Effector CD4-positive, alpha-beta T cell (primary cell): ENCODE data around the gene TPP1.

Source experiments
- DNase-seq: peaks from one replicate; pipeline ENCODE4 v3.0.0-alpha.2; 2020

TPP1 gene

GRCh38 chr11:6586434-6587359, 32.5 kb downstream of the TPP1 start:
- DNase-seq, result no peak

GRCh38 chr11:6584528-6584927, 34.7 kb downstream of the TPP1 start:
- DNase-seq, result no peak

- no peak for DNase-seq
Measured at GRCh38 chr11:6583584-6583983, 35.6 kb downstream of the TPP1 start.

- DNase-seq, result no peak
Measured at GRCh38 chr11:6579681-6580080, 39.5 kb downstream of the TPP1 start.

GRCh38 chr11:6578134-6578533, 41.1 kb downstream of the TPP1 start:
- DNase-seq, result no peak

GRCh38 chr11:6576471-6577373, 42.5 kb downstream of the TPP1 start:
- no peak for DNase-seq

GRCh38 chr11:6574816-6575715, 44.2 kb downstream of the TPP1 start:
- DNase-seq, result no peak

- DNase-seq, result no peak
Measured at GRCh38 chr11:6572215-6572614, 47.0 kb downstream of the TPP1 start.

GRCh38 chr11:6571434-6572008, 47.7 kb downstream of the TPP1 start:
- DNase-seq, result no peak

- DNase-seq, result no peak
Measured at GRCh38 chr11:6570691-6571427, 48.4 kb downstream of the TPP1 start.

GRCh38 chr11:6569706-6570105, 49.5 kb downstream of the TPP1 start:
- no peak for DNase-seq

GRCh38 chr11:6568191-6568918, 50.9 kb downstream of the TPP1 start:
- DNase-seq, result no peak

- DNase-seq, result no peak
Measured at GRCh38 chr11:6567371-6567745, 51.9 kb downstream of the TPP1 start.

GRCh38 chr11:6566704-6567370, 52.4 kb downstream of the TPP1 start:
- DNase-seq, result no peak

- no peak for DNase-seq
Measured at GRCh38 chr11:6565988-6566703, 53.1 kb downstream of the TPP1 start.

GRCh38 chr11:6565325-6565724, 53.9 kb downstream of the TPP1 start:
- DNase-seq, result no peak

- DNase-seq, result no peak
Measured at GRCh38 chr11:6563667-6564066, 55.6 kb downstream of the TPP1 start.

- no peak for DNase-seq
Measured at GRCh38 chr11:6563121-6563619, 56.1 kb downstream of the TPP1 start.
